Esophagus (tissue), 2 donors: ENCODE results near the gene HOXA13. TPM values are rescaled to one million over a fixed set of nuclear protein-coding genes. Genes with fewer than 3 reads are reported as not detected.

ENCODE experiments used
- H3K27ac ChIP-seq, 2 donors: one replicate each; pipeline ENCODE4 v1.5.1; 2013; ENCODE audit warnings: low read depth in 2 of 2, mild to moderate bottlenecking in 2 of 2, inconsistent platforms in 1 of 2, low read length in 1 of 2, moderate library complexity in 1 of 2
- H3K27me3 ChIP-seq, 2 donors: one replicate each; pipeline ENCODE4 v1.6.1; 2013; ENCODE audit warnings: low read length in 2 of 2, control low read depth in 1 of 2, mild to moderate bottlenecking in 1 of 2; ENCODE audit not compliant: insufficient read depth in 2 of 2, control insufficient read depth in 1 of 2
- H3K36me3 ChIP-seq, 2 donors: one replicate each; pipeline ENCODE4 v1.6.1; 2013; ENCODE audit warnings: low read length in 1 of 2; ENCODE audit not compliant: control insufficient read depth in 2 of 2, insufficient read depth in 2 of 2
- H3K4me1 ChIP-seq, 2 donors: one replicate each; pipeline ENCODE4 v1.6.1; 2013; ENCODE audit warnings: low read length in 1 of 2; ENCODE audit not compliant: control insufficient read depth in 2 of 2, insufficient read depth in 2 of 2
- H3K4me3 ChIP-seq, 2 donors: one replicate each; pipeline ENCODE4 v1.5.1; 2013; ENCODE audit warnings: low read length in 2 of 2, mild to moderate bottlenecking in 2 of 2, low read depth in 1 of 2, moderate library complexity in 1 of 2
- H3K9me3 ChIP-seq, 2 donors: one replicate each; pipeline ENCODE4 v1.6.1; 2013; ENCODE audit warnings: mild to moderate bottlenecking in 2 of 2, low read depth in 1 of 2, low read length in 1 of 2, moderate library complexity in 1 of 2; ENCODE audit not compliant: control insufficient read depth in 2 of 2, insufficient read depth in 1 of 2
- WGBS, 2 donors: extraction: QIAGEN DNeasy Blood & Tissue Kit; methylation state at CpG; one replicate each; pipeline ENCODE4 v1.1.7; 2013; 5-methylcytosine and 5-hydroxymethylcytosine counted together
- polyA plus RNA-seq, 2 donors: library from polyadenylated mRNA; stranded (reverse); fragments of 200-250 nt; gene quantifications; one replicate each; pipeline ENCODE4 v1.2.3, GENCODE V29; 2013
- donor health status: healthy with polysubstance abuse.
- donor health status: Bipolar disorder and iron deficiency.

The HOXA13 gene
- polyA plus RNA-seq, 2 donors, result not detected

DNA sequence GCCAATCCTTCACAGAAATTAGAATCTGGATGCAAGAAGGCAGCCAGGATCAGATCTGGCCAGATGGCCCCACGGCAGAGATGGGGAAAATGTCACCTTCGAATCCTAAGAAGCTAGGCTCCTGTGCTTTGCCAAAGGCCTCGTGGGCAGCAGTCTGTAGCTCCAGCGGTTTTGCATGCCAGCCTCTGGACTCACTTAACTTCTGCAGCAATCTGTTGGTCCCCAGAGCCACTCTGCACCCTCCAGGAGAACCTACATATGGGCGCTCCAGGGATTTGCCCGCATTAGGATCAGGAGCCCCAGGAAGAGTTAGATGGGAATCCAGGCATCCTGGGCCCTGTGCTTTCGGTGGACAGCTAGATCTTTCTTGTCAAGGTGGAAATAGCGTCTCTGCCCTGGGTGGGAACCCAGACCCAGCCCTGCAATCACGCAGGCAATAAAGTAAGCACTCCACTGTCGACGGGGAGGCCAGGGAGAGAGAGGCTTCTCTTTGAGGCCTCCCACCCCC is 10.1 kb upstream of the HOXA13 start:
- H3K36me3 ChIP-seq, result no peaks in the 10 kb centered on the region
- H3K4me1 ChIP-seq, result peaks cover 2 to 4% of the 10 kb centered on the region in 2 donors
- H3K4me3 ChIP-seq, result peak overlapping the region in 1 of 2 donors; percentile 38
- no peaks in the 10 kb centered on the region for H3K9me3 ChIP-seq
- peaks cover 14 to 36% of the 10 kb centered on the region in 2 donors for H3K27me3 ChIP-seq
- H3K27ac ChIP-seq, result no peak overlapping the region
- 45 to 50% methylated on average over 11 of the region's 11 CpGs for WGBS, 2 donors

DNA sequence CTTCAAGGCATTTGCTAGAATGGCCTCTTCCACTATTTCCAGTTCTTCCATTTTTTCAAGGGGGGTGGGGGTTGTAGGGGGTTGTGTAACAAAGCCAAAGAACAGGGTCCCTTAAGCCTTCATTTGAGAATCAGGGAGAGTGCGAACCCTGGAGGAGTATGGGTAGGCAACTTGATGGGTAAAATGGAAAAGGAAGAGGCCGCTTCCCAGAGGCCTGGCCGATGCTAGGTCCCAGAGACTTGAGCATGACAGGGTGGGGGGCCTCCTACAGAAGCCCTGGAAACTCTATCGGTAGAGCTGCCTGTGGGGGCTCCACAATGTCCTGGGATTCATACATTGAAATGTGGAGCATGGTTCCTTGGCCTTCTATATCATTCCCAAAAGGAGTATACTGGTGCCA is 9.1 kb upstream of the HOXA13 start:
- Histone ChIP-seq H3K4me1 (peaks cover 2 to 4% of the 10 kb centered on the region in 2 donors), H3K4me3 (no peak overlapping the region), H3K36me3 (no peaks in the 10 kb centered on the region), H3K27ac (no peak overlapping the region), H3K9me3 (no peaks in the 10 kb centered on the region), H3K27me3 (peaks cover 11 to 44% of the 10 kb centered on the region in 2 donors)
- WGBS, 2 donors, result 85 to 88% methylated on average over 4 of the region's 4 CpGs

DNA sequence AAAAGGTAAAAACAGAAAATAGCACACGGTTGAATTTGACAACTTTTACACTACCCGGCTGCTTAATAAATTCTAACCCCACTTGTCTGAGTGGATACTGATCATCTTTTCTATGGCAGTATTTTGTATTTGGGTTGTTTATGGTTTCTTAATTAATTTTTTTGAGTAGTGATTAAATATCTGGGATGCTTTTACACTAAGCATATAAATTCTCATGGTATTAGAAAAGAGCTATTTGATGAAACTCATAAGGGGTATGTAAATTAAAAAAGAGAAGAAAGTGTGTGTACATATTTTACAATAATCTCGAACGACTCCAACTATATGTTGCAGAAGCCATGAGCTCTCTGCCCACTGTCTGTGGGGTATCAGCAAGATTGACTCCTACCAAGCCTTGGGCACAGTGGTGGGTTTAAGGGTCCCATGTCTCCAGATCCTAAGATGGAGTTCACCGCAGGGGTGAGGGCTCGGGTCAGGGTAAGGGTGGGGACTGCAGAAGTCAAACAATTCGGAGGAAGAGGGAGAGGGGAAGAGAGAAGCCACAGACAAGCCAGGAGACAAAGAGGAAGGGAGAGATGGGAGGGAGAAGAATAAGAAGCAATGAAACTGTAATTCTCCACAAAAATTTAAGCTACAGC is 7.6 kb upstream of the HOXA13 start:
- 50 to 51% methylated on average over 7 of the region's 7 CpGs for WGBS, 2 donors

DNA sequence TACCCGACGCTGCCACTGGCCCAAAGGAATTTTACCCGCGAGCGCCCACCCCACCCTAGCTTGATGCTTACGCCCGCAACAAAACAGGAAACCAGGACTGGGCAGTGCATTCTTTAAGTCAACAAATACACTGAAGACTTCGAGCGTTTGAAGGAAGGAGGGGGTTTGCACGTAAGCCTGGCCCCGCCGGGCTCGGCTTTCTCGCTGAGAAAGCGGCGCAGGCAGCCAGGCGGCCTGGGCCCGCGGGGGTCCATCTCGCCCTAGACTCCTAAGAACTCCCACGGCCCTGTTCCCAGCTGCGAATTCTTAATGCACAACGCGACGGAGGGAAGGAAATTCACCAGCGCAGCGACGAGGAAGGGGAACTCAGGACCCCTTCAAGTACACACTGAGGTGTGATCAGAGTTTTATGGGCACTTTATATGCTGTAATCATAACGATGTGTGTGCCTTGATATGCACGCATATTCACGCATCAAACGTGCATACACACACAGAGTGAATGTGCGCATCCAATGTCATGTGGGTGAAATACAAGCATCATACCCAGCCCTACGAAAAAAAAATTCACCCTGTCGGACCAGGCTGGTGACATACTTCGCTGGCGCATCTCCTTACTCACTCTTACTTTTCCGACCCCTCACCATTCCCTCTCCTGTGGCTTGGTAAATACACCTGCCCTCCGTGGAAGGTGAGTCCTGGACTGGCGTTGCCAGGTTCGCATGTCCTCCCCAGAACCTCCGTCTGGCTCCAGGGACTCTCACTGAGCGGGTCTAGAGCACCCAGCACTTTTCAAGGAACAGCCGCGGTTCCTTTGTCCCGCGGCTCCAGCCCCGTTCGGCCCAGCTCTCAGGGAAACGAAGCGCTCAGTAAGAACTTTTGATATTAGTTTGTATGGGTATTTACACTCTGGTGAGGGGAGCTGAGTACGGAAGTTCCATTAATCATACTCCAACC is 5.7 kb upstream of the HOXA13 start:
- no peaks in the 10 kb centered on the region for H3K36me3 ChIP-seq
- no peaks in the 10 kb centered on the region for H3K9me3 ChIP-seq
- peaks cover 3 to 4% of the 10 kb centered on the region in 2 donors for H3K4me1 ChIP-seq
- no peak overlapping the region for H3K27ac ChIP-seq
- 11 to 15% methylated on average over 52 of the region's 52 CpGs for WGBS, 2 donors
- peaks cover 11 to 49% of the 10 kb centered on the region in 2 donors for H3K27me3 ChIP-seq
- no peak overlapping the region for H3K4me3 ChIP-seq

More for the DNA sequence above, 7.6 kb upstream of the HOXA13 start:
- no peaks in the 10 kb centered on the region for H3K9me3 ChIP-seq
- no peak overlapping the region for H3K4me3 ChIP-seq
- H3K27me3 ChIP-seq, result peaks cover 11 to 44% of the 10 kb centered on the region in 2 donors
- peaks cover 0 to 2% of the 10 kb centered on the region in 2 donors for H3K4me1 ChIP-seq
- H3K27ac ChIP-seq, result no peak overlapping the region
- no peaks in the 10 kb centered on the region for H3K36me3 ChIP-seq

DNA sequence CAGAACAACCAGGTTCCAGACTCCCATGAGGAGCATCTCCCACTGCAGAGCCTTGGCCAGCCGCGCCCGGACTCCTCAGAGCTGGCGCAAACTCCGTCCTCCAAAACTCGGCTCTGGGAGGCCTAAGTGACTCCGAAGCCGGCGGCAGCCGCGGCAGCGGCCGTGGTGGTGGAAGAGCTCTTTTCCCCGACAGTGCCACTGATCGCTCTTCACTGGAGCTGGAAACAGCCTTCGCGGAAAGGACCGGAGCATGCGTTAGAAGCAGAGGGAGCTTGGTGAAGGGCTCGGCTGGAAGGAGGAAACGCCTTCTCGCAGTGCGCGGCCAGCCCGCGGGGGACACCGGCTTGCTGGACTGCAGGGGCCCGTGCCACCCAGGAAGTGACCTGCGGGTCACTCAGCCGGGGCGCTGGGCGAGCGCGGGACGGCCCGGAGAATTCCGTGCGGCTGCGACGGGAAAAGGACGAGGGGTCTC is 5.0 kb upstream of the HOXA13 start:
- Histone ChIP-seq H3K9me3 (no peaks in the 10 kb centered on the region), H3K27me3 (peaks cover 11 to 55% of the 10 kb centered on the region in 2 donors), H3K27ac (no peak overlapping the region), H3K4me1 (peaks cover 9 to 11% of the 10 kb centered on the region in 2 donors), H3K36me3 (no peaks in the 10 kb centered on the region), H3K4me3 (no peak overlapping the region)
- WGBS, 2 donors, result 8 to 11% methylated on average over 38 to 41 of the region's 41 CpGs

DNA sequence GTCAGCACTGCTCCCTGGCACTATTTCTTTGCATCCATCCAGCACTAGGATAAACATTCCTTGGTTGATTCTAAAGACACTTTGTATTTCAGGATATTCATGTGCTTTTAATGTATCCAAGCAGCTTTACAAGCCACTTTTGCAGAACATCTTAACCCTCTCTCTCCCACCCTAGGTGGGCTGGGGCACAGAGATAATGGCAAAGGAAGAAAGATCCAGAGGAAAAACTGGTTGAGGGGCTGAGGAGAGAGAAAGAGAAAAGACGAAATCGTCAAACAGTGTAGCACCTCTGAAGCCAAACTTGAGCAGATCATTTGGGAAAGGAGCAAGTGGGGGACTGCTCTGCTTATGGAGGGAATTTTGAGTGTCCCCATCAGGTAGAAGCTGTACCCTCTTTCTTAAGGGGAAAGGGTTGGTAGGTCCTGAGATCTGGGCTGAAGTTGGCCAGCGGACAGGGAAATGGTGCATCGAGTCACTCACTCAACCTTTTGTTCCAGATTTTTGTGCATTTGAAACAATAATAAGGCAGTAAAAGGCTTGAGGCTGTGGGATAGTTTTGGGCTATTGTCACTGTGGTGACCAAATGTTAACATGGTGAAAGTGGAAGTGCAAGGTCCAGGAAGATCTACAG is 4.2 kb upstream of the HOXA13 start:
- Histone ChIP-seq H3K27ac (no peak overlapping the region), H3K27me3 (peaks cover 16 to 61% of the 10 kb centered on the region in 2 donors), H3K4me1 (peaks cover 12 to 16% of the 10 kb centered on the region in 2 donors)

DNA sequence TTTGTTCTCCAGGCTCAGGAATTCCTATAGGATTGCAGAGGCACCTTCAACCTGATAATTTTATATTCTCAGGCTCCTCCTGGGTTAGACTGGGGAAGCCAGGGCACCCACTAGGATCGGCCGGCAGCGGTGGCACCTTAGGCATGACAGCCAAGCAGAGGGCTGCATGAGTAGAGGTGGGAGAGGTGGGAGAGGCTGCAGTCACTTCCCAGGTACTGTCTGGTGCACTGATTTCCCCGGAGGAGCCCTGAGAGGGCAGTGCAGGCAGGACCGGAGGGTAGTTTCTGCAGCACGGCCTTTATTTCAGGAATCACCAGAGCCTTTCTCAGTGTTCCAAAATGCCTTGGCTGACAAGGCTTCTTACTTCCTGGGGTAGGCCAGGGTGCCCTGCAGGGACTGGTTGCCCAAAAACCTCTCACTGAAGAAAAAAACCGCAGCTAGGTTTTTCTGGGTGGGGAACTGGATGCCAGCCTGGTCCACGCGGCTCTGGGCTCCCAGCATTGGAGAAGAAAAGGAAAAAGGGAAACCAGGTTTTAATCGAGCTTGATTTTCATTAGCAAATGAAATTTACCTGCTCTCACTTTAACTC is 3.6 kb upstream of the HOXA13 start:
- Histone ChIP-seq H3K4me3 (no peak overlapping the region), H3K27ac (no peak overlapping the region), H3K9me3 (peaks cover 0 to 2% of the 10 kb centered on the region in 2 donors), H3K27me3 (peaks cover 16 to 63% of the 10 kb centered on the region in 2 donors), H3K4me1 (peaks cover 17 to 18% of the 10 kb centered on the region in 2 donors), H3K36me3 (no peaks in the 10 kb centered on the region)
- WGBS, 2 donors, result 14% methylated on average over 10 of the region's 10 CpGs

More for the DNA sequence above, 4.2 kb upstream of the HOXA13 start:
- no peaks in the 10 kb centered on the region for H3K36me3 ChIP-seq
- no peaks in the 10 kb centered on the region for H3K9me3 ChIP-seq
- 24% methylated on average over 4 of the region's 4 CpGs for WGBS, 2 donors
- H3K4me3 ChIP-seq, result no peak overlapping the region

GRCh38 chr7:27202862-27203134 is 2.9 kb upstream of the HOXA13 start:
- no peaks in the 10 kb centered on the region for H3K36me3 ChIP-seq
- 16 to 19% methylated on average over 3 of the region's 3 CpGs for WGBS, 2 donors
- H3K27ac ChIP-seq, result no peak overlapping the region
- no peak overlapping the region for H3K4me3 ChIP-seq
- peaks cover 18% of the 10 kb centered on the region in 2 donors for H3K4me1 ChIP-seq
- H3K27me3 ChIP-seq, result peaks cover 12 to 69% of the 10 kb centered on the region in 2 donors
- H3K9me3 ChIP-seq, result peaks cover 0 to 3% of the 10 kb centered on the region in 2 donors
